Kidney epithelial cell (primary cell): ENCODE measurements around the gene CLEC2L. TPM values are rescaled to one million over a fixed set of nuclear protein-coding genes. Genes with fewer than 3 reads are reported as not detected.

ENCODE experiments used
- DNase-seq: peaks from one replicate; pipeline ENCODE4 v3.0.0-alpha.2; 2010; ENCODE audit warnings: low read depth
- H3K27me3 ChIP-seq: 2 replicates; pipeline ENCODE4 v1.6.0; 2011; ENCODE audit warnings: low read length; ENCODE audit not compliant: control insufficient read depth, insufficient read depth
- H3K36me3 ChIP-seq: 2 replicates; pipeline ENCODE4 v1.5.1; 2011; ENCODE audit warnings: low read length; ENCODE audit not compliant: control insufficient read depth, insufficient read depth
- H3K4me3 ChIP-seq: 2 replicates; pipeline ENCODE4 v1.5.1; 2011; ENCODE audit warnings: low read depth, mild to moderate bottlenecking, control low read depth, low read length
- total RNA-seq: library from RNA; depleted of rRNA; stranded (reverse); fragments of >200 nt; gene quantifications from 2 replicates; pipeline ENCODE4 v1.2.3, GENCODE V29; 2015
- TF ChIP-seq, protein P1 (sequence below): IDR thresholded peaks from 2 replicates; pipeline ENCODE4 v1.5.1; 2011; ENCODE audit warnings: mild to moderate bottlenecking, moderate library complexity, low read length, control low read depth, inconsistent platforms; ENCODE audit not compliant: insufficient read depth, poor library complexity, severe bottlenecking

The CLEC2L gene
- total RNA-seq, 1 donor from 2014 or later = not detected

- no peak for DNase-seq
- no peak overlapping the region for H3K4me3 ChIP-seq
- TF ChIP-seq, protein P1, sequence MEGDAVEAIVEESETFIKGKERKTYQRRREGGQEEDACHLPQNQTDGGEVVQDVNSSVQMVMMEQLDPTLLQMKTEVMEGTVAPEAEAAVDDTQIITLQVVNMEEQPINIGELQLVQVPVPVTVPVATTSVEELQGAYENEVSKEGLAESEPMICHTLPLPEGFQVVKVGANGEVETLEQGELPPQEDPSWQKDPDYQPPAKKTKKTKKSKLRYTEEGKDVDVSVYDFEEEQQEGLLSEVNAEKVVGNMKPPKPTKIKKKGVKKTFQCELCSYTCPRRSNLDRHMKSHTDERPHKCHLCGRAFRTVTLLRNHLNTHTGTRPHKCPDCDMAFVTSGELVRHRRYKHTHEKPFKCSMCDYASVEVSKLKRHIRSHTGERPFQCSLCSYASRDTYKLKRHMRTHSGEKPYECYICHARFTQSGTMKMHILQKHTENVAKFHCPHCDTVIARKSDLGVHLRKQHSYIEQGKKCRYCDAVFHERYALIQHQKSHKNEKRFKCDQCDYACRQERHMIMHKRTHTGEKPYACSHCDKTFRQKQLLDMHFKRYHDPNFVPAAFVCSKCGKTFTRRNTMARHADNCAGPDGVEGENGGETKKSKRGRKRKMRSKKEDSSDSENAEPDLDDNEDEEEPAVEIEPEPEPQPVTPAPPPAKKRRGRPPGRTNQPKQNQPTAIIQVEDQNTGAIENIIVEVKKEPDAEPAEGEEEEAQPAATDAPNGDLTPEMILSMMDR = no peak
- H3K27me3 ChIP-seq = no peaks in the 10 kb centered on the region
- H3K36me3 ChIP-seq = peaks cover 2% of the 10 kb centered on the region
These were observed 39.0 kb downstream of the CLEC2L start for GRCh38 chr7:139562491-139562890.

GRCh38 chr7:139562961-139563565 lies 39.6 kb downstream of the CLEC2L start:
- H3K4me3 ChIP-seq = no peak overlapping the region
- peaks cover 2% of the 10 kb centered on the region for H3K36me3 ChIP-seq
- TF ChIP-seq, protein P1 = no peak
- no peak for DNase-seq
- H3K27me3 ChIP-seq = no peaks in the 10 kb centered on the region

DNA sequence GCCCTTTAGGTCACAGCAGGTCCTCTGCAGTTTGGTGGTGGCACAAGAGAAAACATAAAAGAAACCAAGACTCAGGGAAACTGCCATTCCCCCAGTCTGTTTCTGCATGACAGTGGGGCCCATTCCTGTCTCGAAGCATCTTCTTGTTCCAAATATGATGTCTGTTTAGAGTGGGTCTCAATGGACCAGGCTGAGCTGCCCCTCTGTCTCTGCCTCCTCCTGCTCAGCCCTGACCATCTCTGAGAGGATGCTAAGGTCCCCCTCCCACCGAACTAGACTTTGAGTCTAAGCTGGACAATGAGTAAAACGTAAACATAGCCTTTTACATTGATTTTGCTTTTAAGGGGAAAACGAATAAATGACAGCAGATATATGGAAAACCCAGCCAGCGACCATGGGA lies 40.4 kb downstream of the CLEC2L start:
- TF ChIP-seq, protein P1 = no peak
- no peak overlapping the region for H3K4me3 ChIP-seq
- H3K36me3 ChIP-seq = peaks cover 2% of the 10 kb centered on the region
- DNase-seq = no peak
- H3K27me3 ChIP-seq = no peaks in the 10 kb centered on the region

DNA sequence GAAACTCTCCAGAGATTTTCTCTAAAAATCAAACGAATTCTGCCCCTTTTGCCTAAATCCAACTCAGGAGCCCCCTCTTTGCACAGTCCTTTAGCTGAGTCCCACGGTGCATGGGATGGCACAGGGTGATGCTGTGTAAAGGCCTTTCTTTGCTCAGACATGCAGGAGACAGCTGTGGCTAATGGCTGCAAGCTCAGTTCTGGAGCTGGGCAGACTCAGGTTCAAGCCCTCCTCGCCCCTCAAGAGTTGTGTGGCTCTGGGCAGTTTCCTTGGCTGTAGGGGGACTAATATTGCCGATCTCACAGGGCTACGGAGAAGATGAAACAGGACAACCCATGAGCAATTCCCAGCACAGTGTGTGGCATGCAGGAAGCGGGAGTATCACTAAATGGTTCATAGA lies 42.6 kb downstream of the CLEC2L start:
- no peaks in the 10 kb centered on the region for H3K27me3 ChIP-seq
- no peak for DNase-seq
- H3K4me3 ChIP-seq = no peak overlapping the region
- peaks cover 2% of the 10 kb centered on the region for H3K36me3 ChIP-seq
- TF ChIP-seq, protein P1 = no peak

DNA sequence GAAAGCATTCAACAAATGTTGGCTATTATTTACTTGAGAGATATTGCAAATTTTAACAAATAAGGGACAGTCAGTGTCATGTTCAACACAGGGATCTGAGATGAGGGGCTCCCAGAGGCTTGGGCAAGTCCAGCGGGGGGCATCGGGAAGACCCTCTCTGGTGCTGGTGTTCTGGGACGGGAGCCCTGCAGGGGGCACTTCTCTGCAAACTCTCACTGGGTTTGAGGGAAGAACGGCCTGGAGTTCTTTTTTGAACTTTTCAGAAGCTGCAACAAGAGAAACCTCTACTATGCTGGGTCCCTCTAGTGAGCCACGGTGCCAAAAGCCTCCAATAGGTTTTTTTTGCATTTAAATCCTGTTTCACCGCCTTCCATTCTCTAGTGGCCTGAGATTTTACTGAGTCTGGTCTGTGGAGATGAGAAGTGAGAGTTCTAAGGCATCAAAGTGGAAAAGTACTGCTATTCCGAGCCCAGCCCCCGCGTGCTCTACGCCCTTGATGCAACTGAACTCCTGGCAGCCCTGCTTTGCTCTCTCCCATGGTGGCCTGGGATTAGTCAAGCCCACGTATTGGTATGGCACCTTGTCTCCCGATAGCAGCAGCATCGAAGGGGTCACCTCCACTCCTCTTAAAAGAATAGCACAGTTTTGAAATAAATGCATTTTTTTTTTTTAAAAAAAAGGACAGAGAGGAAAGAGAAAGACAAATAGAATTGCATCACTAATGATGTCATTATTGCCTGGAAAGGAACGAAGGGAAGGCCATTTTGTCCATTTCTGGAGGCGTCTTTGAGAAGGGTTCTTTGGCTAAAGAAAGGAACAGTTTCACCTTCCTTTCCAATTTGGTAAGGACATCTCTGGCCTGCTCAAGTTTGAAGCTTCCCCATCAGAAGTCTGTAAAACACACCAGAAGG lies 43.5 kb downstream of the CLEC2L start:
- no peak for DNase-seq
- Histone ChIP-seq H3K4me3 (no peak overlapping the region), H3K36me3 (peaks cover 2% of the 10 kb centered on the region), H3K27me3 (no peaks in the 10 kb centered on the region)
- TF ChIP-seq, protein P1 = no peak
